ENCODE measurements around the gene RBFOX2.

- TF ChIP-seq, protein P1, sequence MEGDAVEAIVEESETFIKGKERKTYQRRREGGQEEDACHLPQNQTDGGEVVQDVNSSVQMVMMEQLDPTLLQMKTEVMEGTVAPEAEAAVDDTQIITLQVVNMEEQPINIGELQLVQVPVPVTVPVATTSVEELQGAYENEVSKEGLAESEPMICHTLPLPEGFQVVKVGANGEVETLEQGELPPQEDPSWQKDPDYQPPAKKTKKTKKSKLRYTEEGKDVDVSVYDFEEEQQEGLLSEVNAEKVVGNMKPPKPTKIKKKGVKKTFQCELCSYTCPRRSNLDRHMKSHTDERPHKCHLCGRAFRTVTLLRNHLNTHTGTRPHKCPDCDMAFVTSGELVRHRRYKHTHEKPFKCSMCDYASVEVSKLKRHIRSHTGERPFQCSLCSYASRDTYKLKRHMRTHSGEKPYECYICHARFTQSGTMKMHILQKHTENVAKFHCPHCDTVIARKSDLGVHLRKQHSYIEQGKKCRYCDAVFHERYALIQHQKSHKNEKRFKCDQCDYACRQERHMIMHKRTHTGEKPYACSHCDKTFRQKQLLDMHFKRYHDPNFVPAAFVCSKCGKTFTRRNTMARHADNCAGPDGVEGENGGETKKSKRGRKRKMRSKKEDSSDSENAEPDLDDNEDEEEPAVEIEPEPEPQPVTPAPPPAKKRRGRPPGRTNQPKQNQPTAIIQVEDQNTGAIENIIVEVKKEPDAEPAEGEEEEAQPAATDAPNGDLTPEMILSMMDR (IDR thresholded peaks at IDR 0.05; ENCODE audit: low read depth, low read length, missing input control), result no peak
- TF ChIP-seq MAX (IDR thresholded peaks at IDR 0.05), result no peak
- no peak for TF ChIP-seq YY1 (IDR thresholded peaks at IDR 0.05)
- TF ChIP-seq, protein P2, sequence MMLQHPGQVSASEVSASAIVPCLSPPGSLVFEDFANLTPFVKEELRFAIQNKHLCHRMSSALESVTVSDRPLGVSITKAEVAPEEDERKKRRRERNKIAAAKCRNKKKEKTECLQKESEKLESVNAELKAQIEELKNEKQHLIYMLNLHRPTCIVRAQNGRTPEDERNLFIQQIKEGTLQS (IDR thresholded peaks at IDR 0.05), result no peak
- no peak for TF ChIP-seq REST (IDR thresholded peaks at IDR 0.05)
- no peak for TF ChIP-seq TAF1 (conservative IDR thresholded peaks at IDR 0.05)
- TF ChIP-seq JUND (IDR thresholded peaks at IDR 0.05), result no peak
Observed at GRCh38 chr22:35711336-35711735, 317.3 kb downstream of the RBFOX2 start.
